GM20000 (cell line): ENCODE results near the gene GPR21.

Experiments used
- DNase-seq: peaks from one replicate; pipeline ENCODE4 v3.0.0; 2012; ENCODE audit warnings: low spot score
- CTCF ChIP-seq: IDR thresholded peaks from 2 replicates; pipeline ENCODE4 v1.5.1; 2012; ENCODE audit warnings: mild to moderate bottlenecking, control low read depth; ENCODE audit errors: extremely low read depth, missing control alignments

Gene GPR21

GRCh38 chr9:123041489-123041888 is 8.0 kb downstream of the GPR21 start:
- no peak for DNase-seq
- no peak for TF ChIP-seq CTCF

GRCh38 chr9:123043081-123043939 is 9.8 kb downstream of the GPR21 start:
- no peak for TF ChIP-seq CTCF
- DNase-seq: no peak

- DNase-seq: no peak
- no peak for TF ChIP-seq CTCF
Measured at GRCh38 chr9:123044586-123044985, 11.1 kb downstream of the GPR21 start.

- no peak for DNase-seq
- TF ChIP-seq CTCF: no peak
Measured at GRCh38 chr9:123046406-123047195, 13.1 kb downstream of the GPR21 start.

GRCh38 chr9:123048748-123049147 is 15.3 kb downstream of the GPR21 start:
- TF ChIP-seq CTCF: no peak
- no peak for DNase-seq

- DNase-seq: no peak
- TF ChIP-seq CTCF: no peak
Measured at GRCh38 chr9:123049589-123050222, 16.2 kb downstream of the GPR21 start.

GRCh38 chr9:123053046-123053445 is 19.6 kb downstream of the GPR21 start:
- no peak for TF ChIP-seq CTCF

More at GRCh38 chr9:123053046-123053445, 19.6 kb downstream of the GPR21 start:
- no peak for DNase-seq
